HG02840 (cell line): Measurements from ENCODE around the gene TMEM205.
"Not testable (repeated sequence)": the region's sequence is repeated elsewhere in the genome, so short reads cannot be mapped to it uniquely, and the experiment has no call there.

ENCODE experiments used
- ATAC-seq: cut with Tn5 transposase; IDR thresholded peaks from one replicate; pipeline ENCODE4 v1.9.1; 2021; ENCODE audit warnings: mild to moderate bottlenecking, moderate library complexity, moderate number of reproducible peaks; ENCODE audit not compliant: unreplicated experiment, low FRiP score

Gene TMEM205

DNA sequence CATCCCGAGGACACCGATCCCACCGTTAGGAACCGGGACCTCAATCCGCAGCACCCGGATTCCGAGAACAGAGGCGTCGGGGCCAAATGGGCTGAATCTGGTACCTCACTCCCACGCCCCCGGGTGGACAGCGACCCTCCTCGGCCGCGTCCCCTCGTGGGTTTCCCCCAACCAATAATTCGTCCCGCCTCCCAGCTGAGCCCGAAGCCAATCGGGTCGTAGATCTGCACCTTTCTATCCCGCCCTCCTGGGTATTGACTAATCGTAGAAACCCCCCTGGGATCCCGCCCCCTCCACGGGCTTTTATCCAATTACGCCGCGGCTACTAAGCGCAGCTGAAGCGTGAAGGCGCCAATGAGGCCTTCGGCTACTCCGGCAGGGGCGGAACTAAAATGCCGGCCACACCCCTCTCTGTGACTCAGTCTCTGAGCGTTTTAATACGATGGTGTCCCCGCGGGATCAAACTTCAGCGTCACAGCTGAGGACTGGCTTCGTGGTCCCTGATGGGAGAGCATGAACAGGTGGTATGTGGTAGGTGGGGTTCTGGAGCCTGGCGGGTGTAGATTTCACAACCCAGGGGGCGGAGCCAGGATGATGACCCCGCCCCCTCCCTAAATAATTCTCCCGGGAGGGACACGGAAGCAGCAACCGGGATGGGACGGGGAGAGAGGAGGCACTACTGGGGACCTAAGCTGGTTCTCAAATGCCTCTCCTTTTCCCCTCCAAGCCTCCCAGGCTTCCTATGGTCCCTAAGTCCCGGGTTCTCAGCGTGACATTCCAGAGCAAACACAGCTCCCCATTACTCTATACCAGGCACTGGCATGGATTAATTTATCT, at the start of gene TMEM205, which contains the start of gene CCDC159:
TSS of gene TMEM205 (minus strand) at position 165 of the 837 bp plus-strand sequence. CDS start 649 bp downstream, outside the sequence.
TSS of gene CCDC159 (plus strand) at position 416 of the 837 bp plus-strand sequence. CDS start at position 504, 88 bp downstream.
- peak; percentile 90 for ATAC-seq

DNA sequence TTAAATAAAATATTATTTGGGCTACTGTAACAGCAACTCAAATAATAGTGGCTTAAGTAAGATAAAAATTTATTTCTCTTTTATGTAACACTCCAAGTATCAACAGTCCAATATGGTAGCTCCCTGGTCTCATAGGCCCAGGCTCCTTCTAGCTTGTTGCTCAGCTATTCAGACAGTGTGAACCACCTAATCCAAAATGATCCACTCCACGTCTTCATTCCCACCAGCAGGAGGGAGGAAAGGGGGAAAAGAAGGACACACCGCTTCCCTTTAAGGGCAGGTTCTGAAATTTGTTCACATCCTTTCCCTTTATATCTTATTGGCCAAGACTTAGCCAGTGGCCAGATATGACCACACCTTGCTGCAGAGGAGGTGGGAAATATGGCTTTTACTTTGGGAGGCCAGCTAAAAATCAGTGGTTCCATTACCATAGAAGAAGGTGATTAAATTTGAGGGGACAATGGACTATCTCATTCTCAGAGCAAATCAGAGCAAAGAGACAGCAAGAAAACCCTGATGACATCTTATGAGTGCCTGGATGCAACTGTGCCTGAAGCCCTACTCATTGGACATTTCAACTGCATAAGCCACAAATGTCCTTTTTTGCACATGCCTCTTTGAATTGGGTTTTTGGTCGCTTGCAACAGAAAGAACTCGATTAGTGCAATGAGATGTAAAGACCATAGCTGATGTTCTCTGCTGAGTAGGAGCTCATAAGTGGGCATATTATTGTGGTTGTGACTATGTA, 45.0 kb upstream of the TMEM205 start:
- ATAC-seq: no peak

DNA sequence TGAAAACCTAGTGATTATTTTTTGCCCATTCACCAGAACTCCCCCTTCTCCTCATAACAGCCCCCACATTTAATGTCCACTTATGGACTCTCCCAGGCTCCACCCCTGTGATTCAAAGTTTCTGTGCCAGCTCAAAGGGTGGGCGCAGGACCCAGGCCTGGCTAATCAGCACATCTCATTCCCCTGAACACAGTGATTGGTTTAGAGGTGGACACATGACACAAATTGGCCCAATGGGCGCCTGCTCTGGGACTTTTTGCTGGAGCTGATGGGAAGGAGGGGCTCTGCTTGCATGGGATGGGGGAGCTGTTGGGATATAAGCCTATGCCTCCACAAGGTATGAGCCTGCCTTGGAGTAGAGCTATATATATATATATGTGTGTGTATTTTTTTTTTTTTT, 44.3 kb upstream of the TMEM205 start:
- ATAC-seq: no peak

DNA sequence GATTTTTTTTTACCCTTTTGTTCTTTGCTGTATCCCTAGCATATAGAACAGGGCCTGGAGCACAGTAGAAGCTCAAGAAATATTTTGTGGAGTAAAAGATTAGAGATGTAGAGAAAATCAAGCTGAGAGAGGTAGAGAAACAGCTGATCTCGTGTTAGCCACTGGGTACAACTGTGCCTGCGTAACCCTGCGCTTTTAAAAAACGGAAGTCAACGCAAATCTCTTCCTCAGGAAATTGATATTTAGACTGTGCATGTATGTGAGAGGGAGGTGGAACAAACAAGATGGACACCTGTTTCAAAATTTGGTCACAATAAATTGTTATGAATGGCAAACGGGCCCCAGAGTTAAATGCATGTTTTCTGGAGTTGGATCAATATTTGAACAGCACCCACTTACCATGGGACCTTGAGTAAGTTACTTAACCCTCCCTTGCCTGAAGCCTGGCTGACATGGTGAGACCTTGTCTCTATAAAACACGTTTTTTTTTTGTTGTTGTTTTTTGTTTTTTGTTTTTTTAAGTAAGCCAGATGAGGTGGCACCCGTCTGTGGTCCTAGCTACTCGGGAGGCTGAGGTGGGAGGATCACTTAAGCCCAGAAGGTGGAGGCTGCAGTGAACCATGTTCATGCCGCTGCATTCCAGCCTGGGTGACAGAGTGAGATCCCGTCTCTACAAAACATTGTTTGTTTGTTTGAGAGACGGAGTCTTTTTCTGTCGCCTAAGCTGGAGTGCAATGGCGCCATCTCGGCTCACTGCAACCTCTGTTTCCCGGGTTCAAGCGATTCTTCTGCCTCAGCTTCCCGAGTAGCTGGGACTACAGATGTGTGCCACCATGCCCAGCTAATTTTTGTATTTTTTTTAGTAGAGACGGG, 41.3 kb upstream of the TMEM205 start:
- no peak for ATAC-seq

DNA sequence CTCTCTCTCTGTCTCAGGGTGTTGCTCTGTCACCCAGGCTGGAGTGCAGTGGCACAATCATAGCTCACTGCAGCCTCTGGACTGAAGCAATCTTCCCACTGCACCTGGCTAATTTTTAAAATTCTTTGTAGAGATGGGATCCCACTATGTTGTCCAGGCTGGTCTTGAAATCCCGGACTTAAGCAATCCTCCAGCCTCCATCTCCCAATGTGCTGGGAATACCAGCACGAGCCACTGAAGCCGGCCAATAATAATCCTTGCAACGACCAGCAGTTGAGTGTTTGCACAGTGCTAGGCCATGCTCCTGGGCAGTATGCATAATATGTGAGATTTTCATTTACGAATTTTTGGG, 38.7 kb upstream of the TMEM205 start:
- ATAC-seq: no peak

DNA sequence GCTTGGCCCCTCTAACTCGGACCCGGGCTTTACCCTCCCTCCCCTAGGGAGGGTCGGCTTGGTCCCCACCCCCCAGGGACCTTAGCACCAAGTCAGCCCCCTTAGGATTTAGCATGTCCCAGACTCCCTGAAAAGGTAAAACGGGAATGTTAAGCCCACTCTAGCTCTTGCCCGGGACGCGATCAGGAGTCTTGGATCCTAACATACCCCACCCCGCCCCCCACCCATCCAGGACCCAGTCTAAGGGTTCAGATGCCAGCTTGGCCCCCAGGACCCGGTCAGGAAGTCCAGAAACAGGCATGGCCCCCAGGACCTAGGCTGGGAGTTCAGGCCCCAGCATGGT, 37.6 kb upstream of the TMEM205 start:
- ATAC-seq: no peak

DNA sequence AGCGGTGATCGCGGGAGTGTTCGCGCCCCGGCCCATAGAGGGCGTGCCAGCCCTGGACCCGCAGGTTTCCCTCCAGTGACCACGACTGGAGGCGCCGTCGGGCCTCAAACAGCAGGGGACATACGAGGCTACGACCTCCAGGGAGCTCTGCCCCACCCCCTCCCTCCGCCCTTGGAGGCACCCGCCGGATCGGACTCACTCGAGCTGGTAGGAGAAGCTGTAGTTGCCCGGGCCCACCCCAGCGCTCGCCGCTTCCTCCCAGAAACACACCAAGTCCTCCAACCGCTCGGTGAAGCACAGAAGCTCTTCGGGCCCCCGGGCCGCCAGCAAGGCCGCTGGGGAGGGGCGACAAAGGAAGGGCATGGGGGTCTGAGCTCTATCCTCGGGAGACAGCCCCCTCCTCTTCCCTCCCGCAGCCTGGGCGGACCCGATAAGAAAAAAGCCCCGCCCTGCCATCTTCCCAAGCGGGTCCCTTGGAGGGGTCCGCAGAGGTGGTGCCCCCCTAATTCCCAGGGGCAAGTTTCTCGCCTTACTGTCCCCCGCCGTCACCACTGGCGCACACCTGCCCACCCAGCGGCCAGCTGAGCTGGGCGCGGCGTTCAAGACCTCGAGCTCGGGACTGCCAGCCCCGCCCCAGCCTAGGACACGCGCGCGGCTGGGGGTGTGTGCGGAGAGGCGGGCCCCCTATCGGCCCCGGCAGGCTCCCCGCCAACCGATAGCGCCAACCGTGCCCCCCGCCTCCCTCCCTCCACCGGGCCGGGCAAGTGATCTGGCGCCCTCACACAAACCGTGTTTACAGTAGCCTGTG, 37.0 kb upstream of the TMEM205 start:
- no peak for ATAC-seq

DNA sequence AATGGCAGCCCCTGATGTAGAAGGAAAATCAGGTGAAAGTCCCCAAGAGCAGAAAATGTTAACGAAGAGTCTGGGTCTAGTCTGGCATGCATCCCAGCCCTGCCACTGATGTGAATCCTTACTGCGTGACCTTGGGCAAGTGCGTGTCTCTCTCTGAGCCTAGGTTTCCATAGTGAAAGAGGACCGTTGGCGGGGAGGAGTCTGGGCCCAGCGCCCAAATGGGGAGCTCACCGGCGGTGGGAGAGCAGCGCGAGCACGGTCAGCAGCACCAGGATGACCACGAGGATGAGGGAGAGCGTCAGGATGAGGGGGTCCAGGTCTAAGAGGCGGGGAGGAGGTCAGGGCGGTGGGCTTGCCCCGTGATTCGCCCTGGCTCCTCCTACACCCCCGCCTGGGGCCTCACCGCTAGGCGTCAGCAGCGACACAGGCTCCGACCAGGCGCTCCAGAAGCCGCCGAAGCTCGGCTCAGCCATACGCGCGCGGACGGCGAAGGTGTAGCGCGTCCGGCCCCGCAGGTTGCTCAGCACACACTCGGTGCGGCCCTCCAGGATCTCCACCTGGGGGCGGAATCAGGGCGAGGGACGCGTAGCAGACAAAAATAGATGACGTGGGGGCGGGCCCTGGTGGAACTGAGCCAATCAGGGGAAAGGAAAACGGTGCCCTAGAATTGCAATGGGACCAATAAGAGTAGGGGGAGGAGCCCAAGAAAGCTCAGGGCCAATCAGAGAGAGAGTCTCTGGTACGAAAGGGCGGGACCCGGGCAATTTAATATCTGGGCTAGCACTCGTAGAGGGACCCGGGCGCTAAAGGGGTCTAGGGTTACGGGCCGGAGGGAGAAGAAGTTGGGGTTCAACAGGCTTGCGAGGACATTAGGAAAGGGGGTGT, 34.8 kb upstream of the TMEM205 start:
- peak; percentile 73 for ATAC-seq

DNA sequence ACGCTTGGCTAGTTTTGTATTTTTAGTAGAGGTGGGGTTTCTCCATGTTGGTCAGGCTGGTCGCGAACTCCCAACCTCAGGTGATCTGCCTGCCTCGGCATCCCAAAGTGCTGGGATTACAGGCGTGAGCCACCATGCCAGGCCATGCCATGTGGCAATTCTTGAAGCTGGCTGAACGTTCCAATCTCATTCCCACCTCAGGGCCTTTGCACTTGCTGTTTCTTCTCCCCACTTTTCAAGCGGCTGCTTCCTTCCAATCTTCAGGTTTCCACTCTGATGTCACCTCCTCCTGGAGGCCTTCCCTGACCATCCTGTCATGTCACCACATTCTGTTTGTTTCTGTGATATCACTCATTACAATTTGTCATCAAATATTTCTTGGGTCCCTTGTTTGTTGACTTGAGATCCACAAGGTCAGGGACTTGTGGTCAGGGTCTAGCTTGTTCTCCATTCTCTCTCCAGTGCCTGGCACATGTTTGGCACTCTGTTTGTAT, 33.8 kb upstream of the TMEM205 start:
- no peak for ATAC-seq

DNA sequence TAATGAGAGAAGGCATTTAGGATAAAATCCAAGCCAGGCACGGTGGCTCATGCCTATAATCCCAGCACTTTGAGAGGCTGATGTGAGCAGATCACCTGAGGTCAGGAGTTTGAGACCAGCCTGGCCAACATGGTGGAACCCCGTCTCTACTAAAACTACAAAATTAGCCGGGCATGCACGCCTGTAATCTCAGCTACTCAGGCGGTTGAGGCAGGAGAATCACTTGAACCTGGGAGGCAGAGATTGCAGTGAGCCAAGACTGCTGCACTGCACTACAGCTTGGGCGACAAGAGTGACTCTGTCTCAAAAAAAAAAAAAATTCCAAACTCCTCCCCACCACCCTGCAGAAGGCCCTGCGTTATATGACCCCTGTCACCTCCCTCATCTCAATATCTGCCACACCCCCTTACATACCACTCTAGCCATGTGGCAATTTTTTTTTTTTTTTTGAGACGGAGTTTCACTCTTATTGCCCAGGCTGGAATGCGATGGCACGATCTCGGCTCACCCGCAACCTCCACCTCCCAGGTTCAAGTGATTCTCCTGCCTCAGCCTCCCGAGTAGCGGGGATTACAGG, 33.3 kb upstream of the TMEM205 start:
- ATAC-seq: not testable (repeated sequence)

DNA sequence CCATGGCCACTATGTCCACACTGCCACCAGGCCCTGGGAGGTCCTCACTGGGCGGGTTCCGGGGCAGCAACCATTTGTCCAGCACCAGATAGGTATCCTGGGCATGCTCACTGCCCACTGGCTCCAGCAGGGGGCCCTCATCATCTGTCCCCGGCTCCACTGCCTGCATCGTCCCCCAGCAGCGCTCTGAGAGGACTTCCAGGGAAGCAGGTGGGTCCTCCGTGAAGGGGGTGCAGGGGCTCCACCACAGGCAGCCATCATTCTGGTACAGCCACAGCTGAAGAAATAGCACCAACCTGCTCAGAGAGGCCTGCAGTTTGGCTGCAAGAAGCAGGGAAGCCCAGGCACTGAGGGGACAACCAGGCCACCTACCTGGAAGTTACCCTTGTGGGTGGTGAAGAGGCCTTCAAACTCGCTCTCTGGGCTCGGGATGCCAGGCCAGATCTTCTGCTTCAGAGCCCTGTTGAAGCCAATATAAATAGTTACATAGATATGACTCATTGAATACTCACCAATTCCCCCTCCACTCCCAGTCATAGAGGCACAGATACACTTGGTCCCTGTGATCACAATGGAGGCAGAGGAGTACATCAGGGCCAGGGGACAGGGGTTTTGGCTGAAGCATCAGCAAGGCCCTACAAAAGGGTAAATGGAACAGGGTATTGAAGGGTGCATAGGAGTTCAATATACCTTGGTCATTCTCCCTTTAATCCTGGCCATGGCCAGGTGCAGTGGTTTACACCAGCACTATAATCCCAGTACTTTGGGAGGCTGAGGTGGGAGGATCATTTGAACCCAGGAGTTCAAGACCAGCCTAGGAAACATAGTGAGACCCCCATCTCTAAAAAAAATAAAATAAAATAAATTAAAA, 32.5 kb upstream of the TMEM205 start:
- ATAC-seq: no peak

DNA sequence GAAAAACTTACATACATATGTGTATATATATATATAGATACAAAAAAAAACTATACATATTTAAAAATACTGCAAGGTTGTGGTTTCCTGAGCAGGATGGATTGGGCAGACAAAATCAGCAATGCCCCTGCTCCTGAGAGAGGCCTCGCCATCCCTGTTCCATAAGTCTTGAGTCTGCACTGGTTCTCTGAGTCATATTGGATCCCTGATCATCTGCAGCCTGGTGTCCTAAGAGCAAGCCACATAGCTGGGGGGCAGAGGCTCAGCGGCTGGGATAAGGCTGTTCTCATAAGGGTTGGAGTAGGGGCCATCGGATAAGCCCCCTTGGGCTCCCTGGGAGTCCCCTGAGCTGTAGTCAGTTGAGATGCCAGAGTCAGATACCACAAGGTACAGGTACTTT, 31.7 kb upstream of the TMEM205 start:
- no peak for ATAC-seq

DNA sequence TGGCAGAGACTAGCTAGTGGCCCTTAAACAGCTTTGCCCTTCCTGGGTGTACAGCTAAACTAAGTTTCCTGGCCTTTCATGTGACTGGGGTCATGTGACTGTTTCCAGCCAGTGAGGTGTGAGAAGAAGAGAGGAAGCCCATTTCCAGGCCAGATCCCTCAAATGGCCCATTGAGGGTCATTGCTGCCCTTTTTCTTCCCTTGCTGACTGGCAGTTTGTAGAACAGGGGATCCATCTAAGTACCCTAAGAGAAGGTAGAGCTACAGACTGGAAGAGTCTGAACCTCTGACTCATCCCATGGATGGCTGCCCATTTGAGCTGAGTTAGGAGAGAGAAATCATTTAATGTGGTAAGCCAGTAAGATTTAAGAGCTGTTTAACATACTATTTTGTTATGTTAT, 31.2 kb upstream of the TMEM205 start:
- ATAC-seq: no peak

DNA sequence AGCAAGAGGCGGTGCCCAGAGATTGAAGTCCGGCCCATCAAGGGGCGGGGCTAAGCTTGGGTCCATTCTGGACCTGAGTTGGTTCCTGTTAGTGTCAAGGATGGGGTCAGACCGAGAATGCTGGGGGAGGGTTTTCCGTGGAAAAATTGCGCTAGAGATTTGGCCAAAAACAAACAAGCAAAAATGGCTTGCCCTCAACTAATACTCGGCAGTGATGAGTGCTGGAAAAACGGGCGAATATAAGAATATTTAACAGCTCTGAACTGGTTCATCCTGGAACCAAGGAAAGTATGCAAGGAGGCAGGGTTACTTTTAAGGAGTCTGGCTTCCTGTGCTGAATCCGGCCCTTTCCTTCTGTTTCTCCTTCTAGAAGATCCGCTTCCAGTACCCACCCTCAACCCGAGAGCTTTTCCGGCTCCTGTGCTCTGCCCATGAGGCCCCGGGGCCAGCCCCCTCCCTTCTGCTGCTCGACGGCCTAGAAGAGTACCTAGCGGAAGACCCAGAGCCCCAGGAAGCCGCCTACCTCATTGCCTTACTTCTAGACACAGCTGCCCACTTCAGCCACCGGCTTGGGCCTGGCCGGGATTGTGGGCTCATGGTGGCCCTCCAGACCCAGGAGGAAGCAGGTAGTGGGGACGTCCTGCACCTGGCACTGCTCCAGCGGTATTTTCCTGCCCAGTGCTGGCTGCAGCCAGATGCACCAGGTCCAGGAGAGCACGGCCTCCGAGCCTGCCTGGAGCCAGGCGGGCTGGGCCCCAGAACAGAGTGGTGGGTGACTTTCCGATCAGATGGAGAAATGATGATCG, 29.3 kb upstream of the TMEM205 start:
- ATAC-seq: no peak

DNA sequence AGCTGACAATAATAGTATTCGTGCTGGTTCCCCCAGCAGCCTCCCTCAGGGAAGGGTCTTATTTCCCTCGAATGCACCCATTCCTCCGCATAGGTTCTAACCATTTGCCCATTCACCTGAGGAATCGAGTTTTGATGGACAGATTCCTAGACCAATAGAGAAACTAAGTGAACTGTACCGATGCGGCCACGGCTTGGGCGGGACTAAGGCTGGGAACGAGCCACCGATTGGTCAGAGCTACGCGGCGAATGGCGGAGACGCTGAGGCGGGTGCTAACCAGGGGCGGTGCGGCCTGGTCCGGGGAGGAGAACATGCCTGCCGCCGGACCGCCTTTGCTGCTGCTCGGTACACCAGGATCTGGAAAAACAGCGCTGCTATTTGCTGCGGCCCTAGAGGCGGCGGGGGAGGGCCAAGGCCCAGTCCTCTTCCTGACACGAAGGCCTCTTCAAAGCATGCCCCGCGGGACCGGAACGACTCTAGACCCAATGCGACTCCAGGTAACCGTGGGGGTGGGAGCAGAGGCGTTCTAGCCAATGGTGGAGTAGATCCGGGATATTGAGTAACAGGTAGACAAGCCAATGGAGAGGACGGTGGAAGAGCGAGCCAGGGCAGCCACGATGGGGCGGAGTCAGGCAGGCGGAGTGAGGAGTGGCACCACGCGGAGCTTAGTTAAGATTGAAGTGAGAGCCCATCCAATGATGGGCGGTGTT, 28.5 kb upstream of the TMEM205 start, which contains the start of gene SWSAP1:
TSS of gene SWSAP1 (plus strand) at position 234 of the 710 bp plus-strand sequence. CDS start at position 249, 15 bp downstream.
- peak; percentile 86 for ATAC-seq

DNA sequence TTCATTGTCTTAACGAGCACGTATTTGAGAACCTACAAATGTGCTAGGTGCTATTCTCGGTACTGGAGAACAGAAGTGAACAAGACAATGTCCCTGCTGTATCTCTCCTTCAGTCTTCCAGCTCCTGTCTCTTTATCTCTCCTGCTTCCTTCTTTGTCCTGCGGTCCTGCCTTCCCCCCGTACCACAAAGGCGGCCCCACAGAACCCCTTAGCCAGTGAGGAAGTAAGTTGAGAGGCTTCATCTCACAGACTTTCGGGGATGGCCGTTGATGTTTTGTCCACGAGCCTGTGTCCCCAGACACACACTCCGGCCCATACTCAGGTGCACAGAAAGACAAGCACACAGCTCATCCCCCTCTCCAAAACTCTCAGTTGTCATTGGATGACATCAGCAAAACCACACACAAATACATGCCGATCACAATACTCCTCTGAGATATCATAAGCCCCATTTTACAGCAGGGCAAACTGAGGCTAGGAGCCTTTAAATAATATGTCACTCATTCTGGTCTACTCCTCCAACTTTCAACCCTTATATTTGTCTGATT, 27.9 kb upstream of the TMEM205 start:
- ATAC-seq: no peak
